Loucy (cell line): ENCODE results near the gene NPR3.

Source experiments
- H2AFZ ChIP-seq: fragments of 200-600 bp; sonication (generic); 2 replicates; pipeline ENCODE4 v1.6.0; 2016; ENCODE audit warnings: antibody characterized with exemption, mild to moderate bottlenecking, low read length, moderate library complexity
- H3F3A ChIP-seq: fragments of 200-600 bp; 2 replicates; pipeline ENCODE4 v1.6.0; 2016; ENCODE audit warnings: antibody characterized with exemption, low read depth, mild to moderate bottlenecking
- H3K27me3 ChIP-seq: fragments of 200-600 bp; sonication (generic); 2 replicates; pipeline ENCODE4 v1.6.1; 2014; ENCODE audit warnings: low read length, mild to moderate bottlenecking; ENCODE audit not compliant: insufficient read depth, poor library complexity, severe bottlenecking
- H3K36me3 ChIP-seq: fragments of 200-600 bp; sonication (generic); 2 replicates; pipeline ENCODE4 v1.6.1; 2016; ENCODE audit warnings: low read length; ENCODE audit not compliant: insufficient read depth
- H3K4me1 ChIP-seq: fragments of 200-600 bp; sonication (generic); 2 replicates; pipeline ENCODE4 v1.5.1; 2014; ENCODE audit warnings: low read length, mild to moderate bottlenecking; ENCODE audit not compliant: insufficient read depth, poor library complexity, severe bottlenecking
- H3K4me2 ChIP-seq: fragments of 200-600 bp; sonication (generic); 2 replicates; pipeline ENCODE4 v1.6.0; 2014; ENCODE audit warnings: antibody characterized with exemption, low read length, low read depth, mild to moderate bottlenecking; ENCODE audit not compliant: poor library complexity, severe bottlenecking
- H3K4me3 ChIP-seq: fragments of 200-600 bp; sonication (generic); 2 replicates; pipeline ENCODE4 v1.5.1; 2014; ENCODE audit warnings: low read length, mild to moderate bottlenecking, mixed read lengths; ENCODE audit not compliant: poor library complexity, severe bottlenecking
- H3K79me2 ChIP-seq: fragments of 200-600 bp; sonication (generic); 2 replicates; pipeline ENCODE4 v1.6.1; 2014; ENCODE audit warnings: low read length; ENCODE audit not compliant: insufficient read depth
- H3K9ac ChIP-seq: fragments of 200-600 bp; sonication (generic); 2 replicates; pipeline ENCODE4 v1.6.0; 2014; ENCODE audit warnings: mild to moderate bottlenecking, low read depth, low read length, moderate library complexity; ENCODE audit not compliant: poor library complexity, severe bottlenecking
- H3K9me2 ChIP-seq: fragments of 200-600 bp; sonication (generic); replicated peaks from 2 replicates; pipeline ENCODE4 v1.6.1; 2016; ENCODE audit warnings: low read depth, low read length, mixed read lengths
- H3K9me3 ChIP-seq: fragments of 200-600 bp; sonication (generic); 2 replicates; pipeline ENCODE4 v1.6.1; 2014; ENCODE audit warnings: mild to moderate bottlenecking, antibody characterized with exemption, low read length, low read depth; ENCODE audit not compliant: insufficient read depth
- H4K20me1 ChIP-seq: fragments of 200-600 bp; sonication (generic); 2 replicates; pipeline ENCODE4 v1.6.0; 2014; ENCODE audit warnings: antibody characterized with exemption, low read length, mild to moderate bottlenecking; ENCODE audit not compliant: insufficient read depth, poor library complexity, severe bottlenecking
- CTCF ChIP-seq: fragments of 200-600 bp; sonication (generic); conservative IDR thresholded peaks from 2 replicates; pipeline ENCODE4 v1.5.1; 2014; ENCODE audit warnings: mild to moderate bottlenecking, antibody characterized with exemption, low read length
- EZH2phosphoT487 ChIP-seq: fragments of 200-600 bp; IDR thresholded peaks from 2 replicates; pipeline ENCODE4 v1.6.1; 2018; ENCODE audit warnings: antibody characterized with exemption, mild to moderate bottlenecking, moderate library complexity, borderline replicate concordance

Gene NPR3

GRCh38 chr5:32729651-32730050 is 18.5 kb downstream of the NPR3 start:
- H3K27me3 ChIP-seq: no peaks in the 10 kb centered on the region
- H3K36me3 ChIP-seq: no peaks in the 10 kb centered on the region
- no peaks in the 10 kb centered on the region for H3K79me2 ChIP-seq
- no peak overlapping the region for H2AFZ ChIP-seq
- no peak for TF ChIP-seq CTCF
- H3K9me3 ChIP-seq: peaks cover 5% of the 10 kb centered on the region
- H3K9me2 ChIP-seq: no peaks in the 10 kb centered on the region
- H3K4me3 ChIP-seq: no peak overlapping the region
- H3K4me1 ChIP-seq: peaks cover 15% of the 10 kb centered on the region
- no peaks in the 10 kb centered on the region for H4K20me1 ChIP-seq
- H3K9ac ChIP-seq: no peak overlapping the region
- no peaks in the 10 kb centered on the region for H3F3A ChIP-seq
- H3K4me2 ChIP-seq: no peak overlapping the region

- no peaks in the 10 kb centered on the region for H3K9me3 ChIP-seq
- H4K20me1 ChIP-seq: no peaks in the 10 kb centered on the region
- H3K4me3 ChIP-seq: no peak overlapping the region
- no peak overlapping the region for H3K9ac ChIP-seq
- no peaks in the 10 kb centered on the region for H3K9me2 ChIP-seq
- no peaks in the 10 kb centered on the region for H3K36me3 ChIP-seq
- H3K27me3 ChIP-seq: no peaks in the 10 kb centered on the region
- no peak for TF ChIP-seq EZH2phosphoT487
- no peaks in the 10 kb centered on the region for H3K79me2 ChIP-seq
- no peaks in the 10 kb centered on the region for H3F3A ChIP-seq
- peaks cover 5% of the 10 kb centered on the region for H3K4me1 ChIP-seq
- H2AFZ ChIP-seq: no peak overlapping the region
- H3K4me2 ChIP-seq: no peak overlapping the region
Measured at GRCh38 chr5:32733590-32734340, 22.6 kb downstream of the NPR3 start.

GRCh38 chr5:32734827-32735378 is 23.8 kb downstream of the NPR3 start:
- no peaks in the 10 kb centered on the region for H3K9me3 ChIP-seq
- H3F3A ChIP-seq: no peaks in the 10 kb centered on the region
- H4K20me1 ChIP-seq: no peaks in the 10 kb centered on the region
- H3K9ac ChIP-seq: no peak overlapping the region
- H3K4me3 ChIP-seq: no peak overlapping the region
- no peaks in the 10 kb centered on the region for H3K36me3 ChIP-seq
- peaks cover 5% of the 10 kb centered on the region for H3K4me1 ChIP-seq
- H3K4me2 ChIP-seq: no peak overlapping the region
- H3K9me2 ChIP-seq: no peaks in the 10 kb centered on the region
- no peaks in the 10 kb centered on the region for H3K79me2 ChIP-seq
- no peak overlapping the region for H2AFZ ChIP-seq
- H3K27me3 ChIP-seq: no peaks in the 10 kb centered on the region
- TF ChIP-seq CTCF (no peak), EZH2phosphoT487 (no peak)

GRCh38 chr5:32735512-32735911 is 24.4 kb downstream of the NPR3 start:
- no peak for TF ChIP-seq EZH2phosphoT487
- no peak for TF ChIP-seq CTCF
- H3K9me3 ChIP-seq: no peaks in the 10 kb centered on the region

More at GRCh38 chr5:32735512-32735911, 24.4 kb downstream of the NPR3 start:
- Histone ChIP-seq H3K4me3 (no peak overlapping the region), H3F3A (no peaks in the 10 kb centered on the region), H3K79me2 (no peaks in the 10 kb centered on the region), H3K36me3 (no peaks in the 10 kb centered on the region), H3K4me2 (no peak overlapping the region), H3K4me1 (peaks cover 5% of the 10 kb centered on the region), H3K9me2 (no peaks in the 10 kb centered on the region), H4K20me1 (no peaks in the 10 kb centered on the region), H3K27me3 (no peaks in the 10 kb centered on the region), H3K9ac (no peak overlapping the region), H2AFZ (no peak overlapping the region)
